GM19238 (cell line): ENCODE results near the gene CXCL16.
A peak's percentile ranks its signal among the peaks of the same experiment; 100 is the strongest.
"Not testable (repeated sequence)": the region's sequence is repeated elsewhere in the genome, so short reads cannot be mapped to it uniquely, and the experiment has no call there.

Experiments used
- DNase-seq: peaks from one replicate; pipeline ENCODE4 v3.0.0; 2011; ENCODE audit warnings: low spot score; ENCODE audit not compliant: insufficient read length

Gene CXCL16

GRCh38 chr17:4721203-4722135 lies 18.3 kb downstream of the CXCL16 start:
- no peak for DNase-seq

- DNase-seq, result no peak
Measured at GRCh38 chr17:4720787-4721186, 18.9 kb downstream of the CXCL16 start.

- DNase-seq, result no peak
Measured at GRCh38 chr17:4719684-4720221, 20.0 kb downstream of the CXCL16 start.

- no peak for DNase-seq
Measured at GRCh38 chr17:4719146-4719545, 20.6 kb downstream of the CXCL16 start.

GRCh38 chr17:4718276-4718675 lies 21.5 kb downstream of the CXCL16 start:
- no peak for DNase-seq

GRCh38 chr17:4717791-4718190 lies 21.9 kb downstream of the CXCL16 start:
- DNase-seq, result no peak

GRCh38 chr17:4716081-4716480 lies 23.6 kb downstream of the CXCL16 start:
- DNase-seq, result no peak

- DNase-seq, result no peak
Measured at GRCh38 chr17:4715063-4715744, 24.5 kb downstream of the CXCL16 start.

- not testable (repeated sequence) for DNase-seq
Measured at GRCh38 chr17:4714340-4715062, 25.2 kb downstream of the CXCL16 start.

- DNase-seq, result no peak
Measured at GRCh38 chr17:4712526-4712925, 27.2 kb downstream of the CXCL16 start.

- no peak for DNase-seq
Measured at GRCh38 chr17:4711661-4712181, 28.0 kb downstream of the CXCL16 start.

GRCh38 chr17:4710693-4711634 lies 28.8 kb downstream of the CXCL16 start:
- DNase-seq, result no peak

- peak; percentile 98 for DNase-seq
Measured at GRCh38 chr17:4709794-4710692, 29.7 kb downstream of the CXCL16 start, which contains the start of gene ARRB2. ARRB2 (plus strand) TSS chr17:4710632; CDS start chr17:4710722, 90 bp downstream.

- no peak for DNase-seq
Measured at GRCh38 chr17:4708436-4708835, 31.3 kb downstream of the CXCL16 start.

- no peak for DNase-seq
Measured at GRCh38 chr17:4706121-4706520, 33.6 kb downstream of the CXCL16 start.

- DNase-seq, result no peak
Measured at GRCh38 chr17:4704991-4705390, 34.7 kb downstream of the CXCL16 start.

- DNase-seq, result not testable (repeated sequence)
Measured at GRCh38 chr17:4704574-4704907, 35.2 kb downstream of the CXCL16 start.

GRCh38 chr17:4703330-4703691 lies 36.4 kb downstream of the CXCL16 start:
- DNase-seq, result no peak

GRCh38 chr17:4701116-4701515 lies 38.6 kb downstream of the CXCL16 start:
- DNase-seq, result no peak
